Erythroblast (primary cell): ENCODE data around the gene MSLN.

Experiments used
- DNase-seq, 2 experiments: peaks; one replicate each; lab custom pipeline; 2025; lab: John Stamatoyannopoulos, UW
- GATA1 ChIP-seq: IDR thresholded peaks from 2 replicates; pipeline ENCODE4 v1.6.1; 2011; ENCODE audit warnings: low read depth, mild to moderate bottlenecking, control low read depth, low read length, moderate library complexity
- POLR2A ChIP-seq: IDR thresholded peaks from 2 replicates; pipeline ENCODE4 v1.6.1; 2011; ENCODE audit warnings: mild to moderate bottlenecking, low read length

The MSLN gene

GRCh38 chr16:718922-719321 lies 41.6 kb upstream of the MSLN start:
- TF ChIP-seq GATA1, result no peak
- no peak for DNase-seq

- peak; percentile 41 to 46 for DNase-seq
- TF ChIP-seq GATA1 (no peak), POLR2A (no peak)
Measured at GRCh38 chr16:719815-720446, 40.6 kb upstream of the MSLN start.

- DNase-seq, result peak; percentile 60 to 62
- no peak for TF ChIP-seq GATA1
- no peak for TF ChIP-seq POLR2A
Measured at GRCh38 chr16:720447-720989, 40.0 kb upstream of the MSLN start.

GRCh38 chr16:720990-721764 lies 39.4 kb upstream of the MSLN start, which contains the start of gene ANTKMT:
TSS of gene ANTKMT (plus strand) at chr16:721146. CDS start at chr16:721275, 129 bp downstream.
- peak; percentile 89 for DNase-seq
- TF ChIP-seq POLR2A, result peak; percentile 85
- TF ChIP-seq GATA1, result no peak

- TF ChIP-seq GATA1 (no peak), POLR2A (no peak)
- no peak for DNase-seq
Measured at GRCh38 chr16:721765-722540, 38.6 kb upstream of the MSLN start.

- no peak for TF ChIP-seq POLR2A
- TF ChIP-seq GATA1, result no peak
- DNase-seq, result no peak
Measured at GRCh38 chr16:722835-723633, 37.5 kb upstream of the MSLN start.

- TF ChIP-seq GATA1, result no peak
- no peak for TF ChIP-seq POLR2A
Measured at GRCh38 chr16:723695-724094, 36.8 kb upstream of the MSLN start.

GRCh38 chr16:724188-725040 lies 36.1 kb upstream of the MSLN start:
- TF ChIP-seq GATA1 (no peak), POLR2A (no peak)

More at GRCh38 chr16:723695-724094, 36.8 kb upstream of the MSLN start:
- DNase-seq, result no peak

GRCh38 chr16:725041-725376 lies 35.5 kb upstream of the MSLN start:
- no peak for DNase-seq
- TF ChIP-seq GATA1, result no peak
- TF ChIP-seq POLR2A, result no peak

More at GRCh38 chr16:724188-725040, 36.1 kb upstream of the MSLN start:
- no peak for DNase-seq

- TF ChIP-seq GATA1, result no peak
- TF ChIP-seq POLR2A, result no peak
- DNase-seq, result no peak
Measured at GRCh38 chr16:725463-726187, 34.9 kb upstream of the MSLN start.

GRCh38 chr16:726188-726437 lies 34.4 kb upstream of the MSLN start:
- no peak for DNase-seq

More at GRCh38 chr16:726188-726437, 34.4 kb upstream of the MSLN start:
- TF ChIP-seq POLR2A (no peak), GATA1 (no peak)
